Spleen (tissue), 7 donors: ENCODE measurements around the gene ARHGEF25.

Experiments used
- CTCF ChIP-seq, 11 experiments: fragments of 200-600 bp in 7 of 11; fragments of 450-650 bp in 4 of 11; sonication (generic) in 4 of 11; IDR thresholded peaks in 8 of 11; conservative IDR thresholded peaks in 3 of 11; 1 replicate in 7 of 11; 2 replicates in 4 of 11; pipeline versions ENCODE4 v1.4.0 to v1.8.0; 2016 to 2021; ENCODE audit warnings: antibody characterized with exemption in 11 of 11, inconsistent platforms in 4 of 11, mild to moderate bottlenecking in 1 of 11
- POLR2A ChIP-seq, 3 donors: fragments of 450-650 bp; IDR thresholded peaks; one replicate each; pipeline ENCODE4 v1.5.1; 2017; ENCODE audit warnings: antibody characterized with exemption in 3 of 3, mild to moderate bottlenecking in 1 of 3
- donor health status: DM: no; HTN: no; CAD: no; lungs with moderate emphysema.
- donor health status: DM: no; HTN: no; CAD: no.
- donor health status: DM: no; HTN: no; CAD: no.

DNA sequence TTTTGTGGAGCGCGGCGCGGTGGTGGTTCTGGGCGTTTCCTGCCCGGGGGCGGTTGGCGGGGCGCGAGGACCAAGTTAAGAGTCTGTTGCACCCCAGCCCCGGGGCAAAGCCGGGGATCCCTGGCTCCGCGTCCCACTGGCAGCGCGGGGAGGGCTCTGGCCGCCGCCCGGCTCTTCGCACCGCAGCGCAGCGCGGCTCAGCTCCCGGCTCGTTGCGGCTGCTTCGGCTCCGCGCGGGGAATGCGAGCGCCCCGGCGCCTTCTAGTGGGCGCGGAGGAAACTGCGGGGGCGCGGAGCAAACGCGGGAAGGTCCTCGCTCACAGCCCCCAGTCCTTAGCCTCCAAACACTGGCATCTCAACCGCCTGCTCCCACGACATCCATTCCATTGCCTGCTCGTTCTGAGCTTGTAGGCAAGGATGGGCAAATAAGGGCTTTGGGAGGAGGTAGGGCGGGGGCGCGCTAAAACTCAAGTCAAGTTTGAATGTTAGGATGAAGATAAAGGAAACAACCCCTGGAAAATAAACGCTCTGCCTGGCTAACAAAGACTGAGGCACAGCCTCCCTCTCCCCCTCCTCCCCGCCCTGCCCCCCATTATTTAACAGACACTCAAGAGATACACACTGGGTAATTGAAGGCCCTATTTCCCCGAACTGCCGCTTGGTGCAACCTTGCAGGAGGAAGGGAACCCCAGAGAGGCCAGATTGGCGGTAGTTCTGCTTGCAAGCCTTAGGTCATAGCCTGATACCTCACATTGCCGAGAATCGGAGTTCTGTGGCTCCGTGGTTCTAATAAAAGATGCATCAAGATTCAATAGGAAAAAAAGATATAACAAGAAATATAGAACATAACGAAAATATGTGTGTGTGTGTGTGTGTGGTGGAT, 22.0 kb downstream of the ARHGEF25 start, which contains the start of gene B4GALNT1:
- TF ChIP-seq POLR2A (IDR thresholded peaks at IDR 0.05) (no peak), CTCF (IDR thresholded peaks at IDR 0.05 in 8 of 11, conservative IDR thresholded peaks at IDR 0.05 in 3 of 11) (peak; percentile 67 to 92 (median 87))
